HepG2 (cell line): ENCODE results near the gene GLYATL1B.
"Not testable (repeated sequence)": the region's sequence is repeated elsewhere in the genome, so short reads cannot be mapped to it uniquely, and the experiment has no call there.

Source experiments
- ATF3 ChIP-seq: sonication (generic); formaldehyde crosslinking; IDR thresholded peaks from 2 replicates; pipeline ENCODE4 v1.4.0; 2020; ENCODE audit warnings: missing genetic modification reagents
- POLR2A ChIP-seq, 2 experiments: IDR thresholded peaks; 2 replicates each; pipeline ENCODE4 v1.6.1; 2011; ENCODE audit warnings: low read depth in 2 of 2, low read length in 2 of 2, mild to moderate bottlenecking in 1 of 2, moderate library complexity in 1 of 2; ENCODE audit not compliant: insufficient read depth in 1 of 2
- POLR2AphosphoS2 ChIP-seq: IDR thresholded peaks from 2 replicates; pipeline ENCODE4 v1.6.1; 2011; ENCODE audit warnings: low read depth, low read length, improper control_type of control experiment
- TF ChIP-seq, protein P1 (sequence below): IDR thresholded peaks from 2 replicates; pipeline ENCODE4 v1.6.1; 2012; ENCODE audit warnings: inconsistent platforms

GRCh38 chr11:59136551-59136950, 50.4 kb downstream of the GLYATL1B start:
- not testable (repeated sequence) for TF ChIP-seq POLR2A (IDR thresholded peaks at IDR 0.05; ENCODE audit: insufficient read depth in 1 of 2, low read depth in 2 of 2, low read length in 2 of 2); ATF3; POLR2AphosphoS2
- TF ChIP-seq, protein P1, sequence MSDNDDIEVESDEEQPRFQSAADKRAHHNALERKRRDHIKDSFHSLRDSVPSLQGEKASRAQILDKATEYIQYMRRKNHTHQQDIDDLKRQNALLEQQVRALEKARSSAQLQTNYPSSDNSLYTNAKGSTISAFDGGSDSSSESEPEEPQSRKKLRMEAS = not testable (repeated sequence)
